Limb (tissue), 2 donors: ENCODE data around the gene CENPF.
"Not testable (repeated sequence)": the region's sequence is repeated elsewhere in the genome, so short reads cannot be mapped to it uniquely, and the experiment has no call there.

ENCODE experiments used
- DNase-seq, 2 donors: peaks; one replicate each; pipeline ENCODE4 v3.0.0-alpha.2; 2016; ENCODE audit errors: extremely low spot score in 2 of 2

The CENPF gene

GRCh38 chr1:214583113-214583512 lies 19.9 kb upstream of the CENPF start:
- DNase-seq, result no peak

DNA sequence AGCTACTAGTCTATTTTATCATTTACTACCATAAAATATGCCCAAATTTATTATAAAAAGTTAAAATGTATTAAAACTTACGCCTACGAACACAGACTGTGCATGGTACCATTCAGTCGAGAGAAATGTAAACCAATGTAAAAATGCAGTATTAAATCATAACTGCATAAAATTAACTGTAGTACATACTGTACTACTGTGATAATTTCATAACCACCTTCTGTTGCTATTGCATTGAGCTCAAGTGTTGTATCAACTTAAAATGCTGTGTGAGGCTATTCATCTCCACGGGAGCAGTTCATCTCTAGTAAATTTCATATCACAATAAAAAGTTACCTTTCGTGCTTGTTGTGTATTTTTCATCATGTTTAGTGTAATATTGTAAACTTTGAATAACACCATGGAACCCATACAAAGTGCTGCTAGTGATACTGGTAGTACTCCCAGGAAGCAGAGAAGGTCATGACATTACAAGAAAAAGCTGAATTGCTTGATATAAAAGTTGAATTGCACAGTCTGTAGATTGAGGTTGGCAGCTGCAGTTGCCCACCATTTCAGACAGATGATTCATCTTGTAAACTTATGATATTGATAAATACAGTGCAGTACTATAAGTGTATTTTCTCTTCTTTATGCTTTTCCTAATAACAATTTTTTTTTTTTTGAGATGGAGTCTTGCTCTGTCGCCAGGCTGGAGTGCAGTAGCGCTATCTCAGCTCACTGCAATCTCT lies 19.0 kb upstream of the CENPF start:
- DNase-seq, result no peak

GRCh38 chr1:214584805-214585766 lies 17.9 kb upstream of the CENPF start:
- peak in 1 of 2 donors; percentile 68 for DNase-seq

DNA sequence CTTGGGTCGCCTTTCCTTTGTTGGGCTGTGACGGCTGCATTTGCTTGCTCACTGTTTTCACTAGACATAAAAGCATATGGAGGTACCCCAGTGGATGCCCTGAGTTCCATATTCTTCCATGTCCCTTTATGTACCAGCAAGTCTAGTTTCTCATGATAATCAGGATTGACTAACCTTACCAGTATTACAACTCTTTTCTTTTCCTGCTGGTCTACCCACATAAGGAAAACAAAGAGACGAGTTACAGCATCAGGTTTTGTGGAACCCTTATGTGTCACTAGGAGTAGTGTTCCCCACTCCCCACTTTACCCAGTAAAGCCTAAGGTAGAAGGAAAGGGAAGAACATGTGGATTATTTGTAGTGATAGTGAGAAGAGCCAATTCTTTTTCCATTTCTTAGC lies 16.4 kb upstream of the CENPF start:
- DNase-seq, result no peak

DNA sequence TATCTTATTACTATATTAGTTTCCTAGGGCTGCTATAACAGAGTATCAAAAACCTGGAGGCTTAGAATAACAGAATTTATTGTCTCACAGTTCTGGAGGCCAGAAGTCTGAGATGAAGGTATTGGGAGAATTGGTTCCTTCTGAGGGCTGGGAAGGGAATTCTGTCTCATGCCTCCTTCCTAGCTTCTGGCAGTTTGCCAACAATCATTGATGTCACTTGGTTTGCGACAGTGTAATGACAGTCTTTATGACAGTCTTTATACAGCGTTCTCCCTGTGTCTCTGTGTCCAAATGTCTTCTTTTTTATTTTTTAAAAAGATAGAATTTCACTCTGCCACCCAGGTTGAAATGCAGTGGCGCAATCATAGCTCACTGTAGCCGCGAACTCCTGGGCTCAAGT lies 15.8 kb upstream of the CENPF start:
- DNase-seq, result no peak

DNA sequence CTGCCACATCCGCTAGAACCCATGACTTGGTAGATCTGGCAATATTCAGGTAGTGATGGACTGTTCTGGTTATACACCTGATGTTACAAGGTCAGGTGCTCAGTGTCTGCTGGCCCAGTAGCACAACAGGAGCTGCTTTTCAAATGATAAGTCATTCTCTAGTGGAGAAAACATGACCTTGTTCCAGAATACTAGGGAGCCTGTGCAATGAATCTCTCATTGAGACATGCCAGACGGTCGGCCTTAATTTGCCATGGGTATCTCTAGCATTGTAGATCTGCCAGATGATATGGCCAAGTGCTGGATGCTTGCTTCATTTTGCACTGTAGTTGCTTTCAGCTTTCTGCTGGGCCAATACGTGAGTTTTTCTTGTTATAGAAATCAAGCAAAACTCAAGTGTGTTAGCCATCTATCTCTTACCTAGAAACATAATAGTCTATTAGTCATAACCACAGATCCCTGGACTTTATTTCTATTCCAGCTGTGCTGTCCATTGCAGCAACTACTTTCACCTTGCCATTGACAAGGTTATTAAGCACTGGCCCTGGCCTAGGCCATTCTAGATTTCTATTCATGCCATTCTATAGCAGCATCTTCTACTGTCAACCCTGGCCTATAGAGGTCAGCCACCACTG lies 13.9 kb upstream of the CENPF start:
- no peak for DNase-seq

- no peak for DNase-seq
Observed at GRCh38 chr1:214590696-214591095, 12.3 kb upstream of the CENPF start.

DNA sequence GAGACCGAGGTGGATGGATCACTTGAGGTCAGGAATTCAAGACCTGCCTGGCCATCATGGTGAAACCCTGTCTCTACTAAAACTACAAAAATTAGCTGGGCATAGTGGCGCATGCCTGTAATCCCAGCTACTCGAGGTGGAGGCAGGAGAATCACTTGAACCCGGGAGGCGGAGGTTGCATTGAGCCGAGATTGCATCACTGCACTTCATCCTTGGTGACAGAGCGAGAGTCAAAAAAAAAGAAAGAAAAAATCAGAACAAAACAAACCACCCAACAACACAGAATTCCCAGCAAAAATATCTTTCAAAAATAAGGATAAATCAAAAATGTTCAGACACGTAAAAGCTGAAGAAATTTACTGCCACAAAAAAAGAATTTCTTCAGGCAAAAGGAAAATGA lies 11.1 kb upstream of the CENPF start:
- not testable (repeated sequence) for DNase-seq

GRCh38 chr1:214593158-214593557 lies 9.8 kb upstream of the CENPF start:
- DNase-seq, result no peak

- no peak for DNase-seq
Observed at GRCh38 chr1:214603819-214604252, 841 bp downstream of the CENPF start.

- no peak for DNase-seq
Observed at GRCh38 chr1:214604523-214604922, 1.5 kb downstream of the CENPF start.

- DNase-seq, result not testable (repeated sequence)
Observed at GRCh38 chr1:214605484-214605883, 2.5 kb downstream of the CENPF start.

- not testable (repeated sequence) for DNase-seq
Observed at GRCh38 chr1:214605933-214606925, 3.2 kb downstream of the CENPF start.

- not testable (repeated sequence) for DNase-seq
Observed at GRCh38 chr1:214607492-214608215, 4.7 kb downstream of the CENPF start.

- DNase-seq, result not testable (repeated sequence)
Observed at GRCh38 chr1:214608216-214608783, 5.3 kb downstream of the CENPF start.

DNA sequence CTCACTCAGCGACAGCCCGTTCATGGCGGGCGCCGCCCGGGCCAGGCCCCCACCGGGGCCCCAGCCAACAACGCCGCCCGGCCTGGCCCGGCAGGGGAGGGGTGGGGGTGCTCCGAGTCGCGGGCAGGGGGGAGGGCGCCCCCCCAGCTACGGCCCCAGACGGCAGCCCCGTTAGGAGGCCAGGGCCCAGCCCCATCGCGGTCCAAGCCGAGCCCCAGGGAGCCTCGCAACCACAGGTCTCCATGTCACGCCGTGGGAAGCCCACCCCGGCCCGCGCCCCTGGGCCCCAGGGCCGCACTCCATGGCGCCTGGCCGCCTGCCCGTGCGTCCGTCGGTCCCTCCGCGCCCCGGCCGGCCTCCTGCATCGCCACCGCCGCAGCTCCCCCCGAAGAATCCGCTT lies 5.8 kb downstream of the CENPF start:
- not testable (repeated sequence) for DNase-seq

- DNase-seq, result no peak
Observed at GRCh38 chr1:214609692-214610091, 6.7 kb downstream of the CENPF start.

GRCh38 chr1:214610136-214610535 lies 7.1 kb downstream of the CENPF start:
- not testable (repeated sequence) for DNase-seq

DNA sequence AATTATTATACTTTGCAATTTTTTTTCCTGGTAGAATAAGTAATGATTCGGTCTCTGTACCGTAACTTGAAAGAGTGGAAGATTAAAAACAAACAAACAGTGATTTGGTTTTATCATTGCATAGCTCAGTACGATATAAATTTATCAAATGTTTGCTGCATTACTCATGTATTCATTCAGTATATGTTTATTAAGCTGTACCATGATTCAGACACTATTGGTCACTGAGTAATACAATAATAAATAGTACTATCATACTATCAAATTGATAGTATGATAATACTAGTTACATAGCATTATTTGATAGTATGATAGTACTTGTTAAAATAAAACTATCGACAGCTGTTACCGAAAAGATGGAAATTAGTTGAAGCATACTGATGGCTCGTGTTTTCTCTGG lies 12.1 kb downstream of the CENPF start:
- no peak for DNase-seq

GRCh38 chr1:214615871-214616270 lies 12.9 kb downstream of the CENPF start:
- no peak for DNase-seq
